ENCODE measurements around the gene STARD3. TPM values are rescaled to one million over a fixed set of nuclear protein-coding genes. Genes with fewer than 3 reads are reported as not detected.
A peak's percentile ranks its signal among the peaks of the same experiment; 100 is the strongest.

The STARD3 gene
- total RNA-seq, 6 experiments from 2014 or later, result 24.3 to 49.8 (median 28.0) TPM

DNA sequence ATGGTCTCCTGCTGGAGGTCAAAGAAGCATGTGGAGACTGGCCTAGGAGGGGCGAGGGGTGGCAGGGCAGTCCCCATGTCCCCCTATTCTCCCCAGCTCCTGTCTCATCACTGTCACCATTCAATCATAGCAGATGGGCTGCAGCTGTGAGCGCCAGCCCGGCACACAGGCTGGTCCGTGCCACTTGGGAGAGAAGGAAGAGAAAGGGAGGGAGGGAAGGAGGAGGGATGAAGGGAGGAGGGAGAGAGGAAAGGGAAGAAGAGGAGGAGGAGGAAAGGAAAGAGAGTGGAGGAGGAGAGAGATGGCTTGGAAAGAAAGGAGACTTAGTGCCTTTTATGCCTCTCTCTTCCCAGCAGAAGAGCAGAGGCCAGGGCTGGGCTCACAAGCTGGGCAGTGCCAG is 41.6 kb upstream of the STARD3 start:
- peaks cover 0 to 9% (median 0%) of the 10 kb centered on the region in 4 donors for H3K4me1 ChIP-seq
- DNase-seq (no peak), ATAC-seq (no peak)
- peaks cover 0 to 15% of the 10 kb centered on the region in 2 donors for H3K27me3 ChIP-seq
- no peaks in the 10 kb centered on the region for H3K9me3 ChIP-seq
- intact Hi-C loops (cut with DNase I), result no loop called here
- no peak overlapping the region for H3K27ac ChIP-seq
- 39% methylated on average over 4 of the region's 4 CpGs for WGBS (ENCODE audit: insufficient coverage, low coverage, low lambda C conversion rate, missing lambda C conversion rate)
- TF ChIP-seq POLR2A (IDR thresholded peaks at IDR 0.05), result no peak
- TF ChIP-seq, protein P1, sequence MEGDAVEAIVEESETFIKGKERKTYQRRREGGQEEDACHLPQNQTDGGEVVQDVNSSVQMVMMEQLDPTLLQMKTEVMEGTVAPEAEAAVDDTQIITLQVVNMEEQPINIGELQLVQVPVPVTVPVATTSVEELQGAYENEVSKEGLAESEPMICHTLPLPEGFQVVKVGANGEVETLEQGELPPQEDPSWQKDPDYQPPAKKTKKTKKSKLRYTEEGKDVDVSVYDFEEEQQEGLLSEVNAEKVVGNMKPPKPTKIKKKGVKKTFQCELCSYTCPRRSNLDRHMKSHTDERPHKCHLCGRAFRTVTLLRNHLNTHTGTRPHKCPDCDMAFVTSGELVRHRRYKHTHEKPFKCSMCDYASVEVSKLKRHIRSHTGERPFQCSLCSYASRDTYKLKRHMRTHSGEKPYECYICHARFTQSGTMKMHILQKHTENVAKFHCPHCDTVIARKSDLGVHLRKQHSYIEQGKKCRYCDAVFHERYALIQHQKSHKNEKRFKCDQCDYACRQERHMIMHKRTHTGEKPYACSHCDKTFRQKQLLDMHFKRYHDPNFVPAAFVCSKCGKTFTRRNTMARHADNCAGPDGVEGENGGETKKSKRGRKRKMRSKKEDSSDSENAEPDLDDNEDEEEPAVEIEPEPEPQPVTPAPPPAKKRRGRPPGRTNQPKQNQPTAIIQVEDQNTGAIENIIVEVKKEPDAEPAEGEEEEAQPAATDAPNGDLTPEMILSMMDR (IDR thresholded peaks at IDR 0.05), result no peak
- no peaks in the 10 kb centered on the region for H3K36me3 ChIP-seq
- no peak overlapping the region for H3K4me3 ChIP-seq

DNA sequence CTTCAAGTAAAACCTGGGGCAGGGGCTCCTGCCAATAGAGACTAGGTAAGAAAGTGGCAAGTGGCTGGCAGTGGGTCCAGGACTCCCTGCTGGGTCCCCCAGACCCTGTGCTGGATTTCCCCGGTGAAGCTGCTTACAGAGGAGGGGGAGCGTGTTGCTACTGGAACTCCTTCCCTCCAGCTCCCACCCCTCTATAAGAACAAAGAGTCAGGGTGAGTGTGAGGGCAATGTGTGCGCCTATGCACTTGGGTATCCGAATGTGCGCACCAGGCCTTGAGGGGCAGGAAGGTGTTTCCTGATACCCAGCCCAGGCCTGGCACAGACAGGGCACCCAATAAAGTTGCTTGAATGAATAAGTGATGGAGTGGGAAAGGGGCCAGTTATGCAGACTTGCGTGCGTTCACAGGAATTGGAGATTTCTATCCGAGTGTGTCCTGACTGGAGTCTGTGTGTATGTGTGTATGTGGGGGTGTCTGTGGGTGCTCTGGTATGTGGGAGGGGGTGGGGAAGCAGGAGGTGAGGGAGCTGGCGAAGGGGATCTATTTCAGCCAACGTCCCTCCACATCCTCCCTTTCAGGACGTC is 40.9 kb upstream of the STARD3 start:
- 21% methylated on average over 10 of the region's 11 CpGs for WGBS (ENCODE audit: insufficient coverage, low coverage, low lambda C conversion rate, missing lambda C conversion rate)
- intact Hi-C loops (cut with DNase I), result no loop called here
- DNase-seq (no peak), ATAC-seq (no peak)
- H3K27me3 ChIP-seq, result peaks cover 0 to 15% of the 10 kb centered on the region in 2 donors
- H3K27ac ChIP-seq, result no peak overlapping the region
- no peaks in the 10 kb centered on the region for H3K36me3 ChIP-seq
- TF ChIP-seq POLR2A (IDR thresholded peaks at IDR 0.05), result no peak
- TF ChIP-seq, protein P1 (IDR thresholded peaks at IDR 0.05), result no peak
- H3K9me3 ChIP-seq, result no peaks in the 10 kb centered on the region
- H3K4me3 ChIP-seq, result no peak overlapping the region
- H3K4me1 ChIP-seq, result peaks cover 0 to 9% (median 0%) of the 10 kb centered on the region in 4 donors

DNA sequence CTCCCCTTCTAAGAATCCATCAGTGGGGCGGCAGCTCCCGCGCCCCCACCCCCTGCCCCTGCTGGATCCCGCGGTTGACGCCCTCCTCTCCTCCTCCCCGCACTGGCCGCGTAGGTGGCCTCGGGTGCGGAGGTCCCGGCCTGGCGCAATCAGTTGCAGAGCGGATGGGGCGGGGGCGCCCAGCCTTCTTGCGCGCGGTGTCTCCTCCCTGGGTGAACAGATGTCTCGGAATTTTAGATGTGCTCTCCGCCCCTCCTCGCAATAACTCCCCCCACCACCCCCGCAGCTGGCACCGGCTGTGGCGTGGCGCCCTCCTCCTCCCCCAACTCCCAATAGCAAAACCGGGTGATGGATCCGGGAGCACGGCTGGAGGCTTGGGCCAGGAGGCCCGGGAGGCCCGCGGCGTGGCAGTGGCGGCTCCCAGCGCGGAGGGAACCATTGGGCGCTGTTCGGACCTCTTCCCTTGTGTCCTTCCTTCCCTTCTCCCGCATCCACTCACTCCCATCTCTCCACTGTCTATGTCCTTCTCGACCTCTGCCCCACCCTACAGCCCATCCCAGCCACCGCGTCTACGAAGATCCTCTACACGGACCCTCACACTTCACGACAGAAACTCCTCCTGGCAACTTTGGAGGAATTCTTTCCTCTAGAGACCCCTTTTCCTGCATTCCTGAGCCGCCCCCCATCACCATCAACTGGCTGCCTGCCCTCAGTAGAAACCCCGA is 40.2 kb upstream of the STARD3 start:
- Histone ChIP-seq H3K9me3 (no peaks in the 10 kb centered on the region), H3K36me3 (no peaks in the 10 kb centered on the region), H3K4me1 (peaks cover 0 to 9% (median 0%) of the 10 kb centered on the region in 4 donors), H3K4me3 (no peak overlapping the region), H3K27me3 (peaks cover 0 to 15% of the 10 kb centered on the region in 2 donors), H3K27ac (no peak overlapping the region)
- intact Hi-C loops (cut with DNase I), result no loop called here
- 3% methylated on average over 26 of the region's 47 CpGs for WGBS (ENCODE audit: insufficient coverage, low coverage, low lambda C conversion rate, missing lambda C conversion rate)
- no peak for ATAC-seq
- no peak for DNase-seq
- TF ChIP-seq POLR2A (IDR thresholded peaks at IDR 0.05), result no peak

DNA sequence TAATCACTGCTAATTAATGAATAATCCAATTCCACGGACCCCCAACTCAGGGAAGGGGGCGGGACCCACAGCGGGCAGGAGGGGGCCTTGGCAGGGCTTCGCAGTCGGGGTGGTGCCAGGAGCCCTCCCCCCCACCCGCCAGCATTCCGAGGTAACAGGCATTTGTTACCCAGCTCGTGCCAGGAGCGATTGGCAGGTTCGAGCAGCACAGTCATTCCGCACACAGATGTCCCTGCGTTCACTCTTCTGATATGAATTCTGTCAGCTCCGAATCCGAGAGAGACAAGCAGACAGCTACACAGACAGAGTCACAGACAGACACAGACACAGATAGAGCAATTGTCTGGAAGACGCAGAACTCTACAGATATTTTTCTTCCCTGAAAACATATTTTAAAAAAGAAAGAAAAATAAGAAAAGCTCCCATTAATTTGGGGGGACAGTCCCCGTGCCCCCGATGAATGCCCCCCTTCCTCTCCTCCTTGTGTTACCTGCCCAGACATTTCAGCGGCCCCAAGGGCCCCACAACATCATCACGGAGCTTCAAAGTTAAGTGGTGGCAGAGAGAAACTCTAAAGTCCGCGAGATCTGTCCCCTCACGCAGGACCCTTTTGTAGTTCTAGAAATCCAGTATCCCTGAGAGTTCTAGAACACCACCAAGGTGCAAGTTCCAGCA is 39.4 kb upstream of the STARD3 start:
- Histone ChIP-seq H3K4me3 (no peak overlapping the region), H3K27ac (no peak overlapping the region), H3K9me3 (no peaks in the 10 kb centered on the region), H3K4me1 (peaks cover 0 to 9% (median 0%) of the 10 kb centered on the region in 4 donors), H3K36me3 (no peaks in the 10 kb centered on the region), H3K27me3 (peaks cover 0 to 15% of the 10 kb centered on the region in 2 donors)
- ATAC-seq (no peak), DNase-seq (no peak)
- intact Hi-C loops (cut with DNase I), result no loop called here
- 6% methylated on average over 18 of the region's 22 CpGs for WGBS (ENCODE audit: insufficient coverage, low coverage, low lambda C conversion rate, missing lambda C conversion rate)
- TF ChIP-seq POLR2A (IDR thresholded peaks at IDR 0.05), result no peak
- TF ChIP-seq, protein P1 (IDR thresholded peaks at IDR 0.05), result no peak

DNA sequence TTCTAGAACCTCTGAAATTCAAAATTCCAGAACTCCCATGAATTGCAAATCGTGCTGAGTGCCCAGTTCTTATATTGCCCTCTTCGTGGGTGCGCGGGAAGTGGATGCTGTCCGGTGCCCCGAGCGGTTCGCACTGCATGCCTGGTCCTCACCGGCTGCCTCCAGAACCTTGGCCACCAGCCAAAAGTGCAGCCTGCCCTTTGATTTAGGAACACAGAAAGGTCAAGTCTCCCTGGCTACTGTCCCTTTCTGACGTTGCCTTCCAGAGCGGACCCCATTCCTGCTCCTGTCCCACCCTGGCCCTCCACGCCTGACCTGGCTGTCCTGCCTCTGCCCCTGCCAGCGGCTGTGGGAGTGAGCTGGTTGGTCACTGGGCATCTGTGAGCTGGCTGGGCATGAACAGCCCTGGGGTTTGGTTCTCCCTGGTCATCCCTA is 38.9 kb upstream of the STARD3 start:
- peak in 2 of 3 donors; percentile 61 to 72 for DNase-seq
- peak; percentile 17 to 60 (median 40) for ATAC-seq
- H3K27me3 ChIP-seq, result peaks cover 0 to 21% of the 10 kb centered on the region in 2 donors

More for the DNA sequence above, 38.9 kb upstream of the STARD3 start:
- WGBS (ENCODE audit: insufficient coverage, low coverage, low lambda C conversion rate, missing lambda C conversion rate), result 0% methylated on average over 5 of the region's 13 CpGs
- H3K9me3 ChIP-seq, result no peaks in the 10 kb centered on the region
- no peak overlapping the region for H3K27ac ChIP-seq
- TF ChIP-seq POLR2A (IDR thresholded peaks at IDR 0.05), result no peak
- H3K36me3 ChIP-seq, result no peaks in the 10 kb centered on the region
- intact Hi-C loops (cut with DNase I), result no loop called here
- H3K4me1 ChIP-seq, result peaks cover 0 to 9% (median 0%) of the 10 kb centered on the region in 4 donors
- no peak overlapping the region for H3K4me3 ChIP-seq

Measured in right lobe of liver (tissue), 6 donors.